EL (cell line): ENCODE measurements around the gene ACTRT2.

Source experiments
- DNase-seq: peaks from one replicate; pipeline ENCODE4 v3.0.0-alpha.2; 2016

Gene ACTRT2

DNA sequence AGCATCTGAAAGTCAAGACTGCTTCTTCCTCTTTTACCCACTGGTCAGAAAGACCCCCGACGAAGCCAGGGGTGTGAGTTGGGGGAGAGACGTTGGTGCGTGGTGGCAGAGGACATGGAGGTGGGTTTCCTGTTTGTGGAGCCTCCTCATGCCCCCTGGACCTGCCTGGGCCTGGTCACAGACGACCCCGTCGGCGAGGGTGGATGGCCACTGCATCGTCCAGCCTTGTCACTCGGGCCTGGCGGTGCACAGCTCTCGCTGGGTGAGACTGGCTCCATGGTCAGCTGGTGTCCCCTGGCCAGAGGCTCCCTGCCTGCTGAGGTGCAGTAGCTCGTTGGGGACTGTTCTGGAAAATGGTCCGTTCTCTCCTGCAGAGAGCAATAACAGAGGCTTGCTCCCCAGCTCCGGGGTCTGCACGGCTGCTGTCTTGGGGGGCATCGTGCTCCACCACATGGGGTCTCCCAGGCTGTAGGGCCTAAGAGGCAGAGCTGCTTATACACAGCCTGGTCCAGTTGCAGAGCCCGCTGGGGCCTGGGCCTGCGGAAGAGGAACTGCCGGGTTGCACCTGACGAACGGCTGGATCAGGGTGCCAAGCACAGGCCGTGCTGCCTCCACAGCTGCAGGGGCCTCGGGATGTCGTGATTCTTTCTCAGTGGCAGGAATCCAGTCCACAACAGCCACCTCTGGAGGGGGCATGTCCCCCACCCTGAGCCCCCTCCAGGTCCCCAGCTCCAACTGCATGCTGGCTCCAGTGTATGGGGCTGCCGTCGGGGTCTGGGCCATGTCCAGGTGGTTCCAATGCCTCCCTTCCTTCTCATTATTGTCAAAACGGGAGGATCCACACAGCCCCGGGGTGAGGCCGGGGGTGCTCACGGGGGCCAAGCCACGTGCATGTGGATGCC, 18.0 kb upstream of the ACTRT2 start:
- DNase-seq, result no peak

DNA sequence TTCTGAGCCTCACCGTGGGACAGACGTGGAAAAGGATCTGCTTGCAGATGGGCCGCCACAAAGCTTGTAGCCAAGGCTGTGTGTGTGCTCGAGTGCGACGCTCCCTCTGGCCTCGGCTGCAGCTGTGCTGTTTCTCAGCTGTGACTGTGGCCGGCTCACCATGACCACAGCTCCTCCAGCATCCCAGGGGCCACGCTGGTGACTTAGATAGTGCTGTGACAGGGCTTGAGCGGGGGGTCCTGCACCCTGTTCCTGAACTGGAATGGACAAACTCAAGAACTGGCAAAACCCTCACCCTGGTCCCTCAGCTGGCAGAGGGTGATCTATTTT, 17.4 kb upstream of the ACTRT2 start:
- no peak for DNase-seq

DNA sequence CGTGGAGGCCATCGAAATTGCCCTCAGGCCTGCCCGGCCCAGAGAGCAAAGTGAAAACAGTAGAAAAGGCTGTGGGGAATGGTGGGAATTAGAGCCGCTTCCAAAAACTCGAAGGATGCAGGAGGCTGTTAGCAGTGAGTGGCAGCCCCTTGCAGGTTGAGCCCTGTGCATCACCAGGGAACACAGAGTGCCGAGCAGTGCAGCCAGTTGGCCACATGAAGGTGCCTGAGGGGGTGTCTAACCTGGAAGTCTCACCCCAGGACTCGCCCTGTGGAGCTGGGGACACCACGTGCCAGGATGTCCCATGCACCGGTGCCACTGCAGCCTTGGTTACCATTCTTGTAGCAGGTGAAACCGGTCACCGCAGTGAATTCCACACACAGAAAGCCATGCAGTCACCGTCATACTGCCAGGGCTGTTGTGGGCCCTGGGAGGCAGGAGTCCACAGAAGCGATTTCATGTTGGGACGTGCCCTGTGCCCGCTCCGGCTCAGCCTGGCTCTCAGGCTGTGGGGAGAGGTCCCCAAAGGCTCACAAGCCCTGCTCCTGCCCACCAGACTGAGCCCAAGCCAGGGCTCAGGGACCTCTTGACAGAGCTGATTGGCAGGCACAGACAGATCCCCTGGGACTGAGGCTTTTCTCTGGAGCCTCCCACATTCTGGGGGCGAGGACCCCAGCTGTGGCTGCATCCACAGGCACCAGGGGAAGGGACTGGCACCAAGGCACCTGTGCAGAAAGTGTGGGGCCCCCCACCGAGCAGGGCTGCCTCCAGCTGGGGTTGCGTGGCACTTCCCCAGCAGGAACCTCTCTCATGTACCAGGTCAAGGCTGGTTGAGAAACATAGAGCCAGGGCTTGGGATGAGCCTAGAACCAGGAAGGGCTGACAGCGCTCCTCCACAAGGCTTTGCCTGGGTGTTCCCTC, 16.7 kb upstream of the ACTRT2 start:
- no peak for DNase-seq

DNA sequence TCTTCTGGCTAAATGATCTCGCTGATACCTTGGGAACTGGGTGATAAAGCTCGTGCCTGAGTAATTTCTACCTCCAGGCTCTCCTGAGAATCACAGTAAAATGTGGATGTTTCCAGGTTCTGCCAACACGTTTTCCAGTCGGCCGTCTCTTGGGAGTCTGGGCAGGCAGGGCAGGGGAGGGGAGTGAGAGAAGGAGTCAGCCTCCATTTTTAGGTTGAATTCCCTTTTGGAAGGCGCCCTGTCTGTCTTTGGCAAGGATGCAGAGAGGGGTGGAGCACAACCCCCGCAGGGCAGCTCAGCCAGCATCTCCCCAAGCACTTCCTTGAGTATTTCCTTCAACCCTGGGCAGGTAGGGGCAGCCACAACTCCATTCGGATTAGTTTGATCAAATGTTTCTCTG, 15.5 kb upstream of the ACTRT2 start:
- DNase-seq, result no peak

DNA sequence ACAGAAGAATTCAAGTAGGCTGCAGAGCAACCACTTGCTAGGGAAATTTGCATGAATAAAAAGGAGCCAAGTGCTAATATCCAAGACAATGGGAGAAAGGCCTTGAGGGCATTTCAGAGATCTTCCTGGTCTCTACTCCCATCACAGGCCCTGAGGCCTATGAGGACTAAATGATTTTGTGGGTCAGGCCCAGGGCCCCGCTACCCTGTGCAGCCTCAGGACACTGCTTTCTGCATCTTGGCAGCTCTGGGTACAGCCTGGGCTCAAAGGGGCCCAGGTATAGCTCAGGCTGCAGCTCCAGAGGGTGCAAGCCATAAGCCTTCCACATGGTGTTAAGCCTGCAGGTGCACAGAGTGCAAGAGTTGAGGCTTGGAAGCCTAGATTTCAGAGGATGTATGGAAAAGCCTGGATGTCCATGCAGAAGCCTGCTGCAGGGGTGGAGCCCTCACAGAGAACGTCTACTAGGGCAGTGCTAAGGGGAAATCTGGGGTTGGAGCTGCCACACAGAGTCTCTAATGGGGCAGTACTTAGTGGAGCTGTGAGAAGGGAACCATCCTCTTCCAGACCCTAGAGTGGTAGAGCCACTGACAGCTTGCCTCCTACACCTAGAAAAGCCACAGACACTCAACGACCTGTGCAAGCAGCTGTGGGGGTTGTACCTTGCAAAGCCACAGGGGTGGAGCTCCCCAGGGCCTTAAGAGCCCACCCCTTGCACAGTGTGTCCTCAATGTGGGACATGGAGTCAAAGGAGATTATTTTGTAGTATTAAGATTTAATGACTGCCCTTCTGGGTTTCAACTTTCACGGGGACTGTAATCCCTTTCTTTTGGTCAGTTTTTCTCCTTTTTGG, 13.7 kb upstream of the ACTRT2 start:
- DNase-seq, result no peak

DNA sequence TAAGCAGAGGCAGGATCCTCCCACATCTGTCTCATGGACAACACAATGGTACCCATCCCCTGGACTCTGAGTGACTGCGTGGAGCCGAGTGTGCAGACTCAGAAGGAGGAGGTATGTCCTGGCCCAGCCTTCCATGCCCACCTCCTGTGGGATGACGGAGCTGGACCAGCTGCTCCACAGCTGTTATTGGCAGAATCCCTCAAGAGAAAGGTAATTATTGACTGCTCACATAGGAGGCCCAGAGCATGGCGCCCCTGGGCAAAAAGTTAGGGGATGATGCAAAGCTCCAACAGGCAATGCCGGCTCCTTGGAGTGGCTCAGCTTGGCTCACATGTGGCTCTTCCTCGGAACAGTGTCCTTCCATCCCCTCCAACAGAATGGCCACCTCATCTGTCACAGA, 12.2 kb upstream of the ACTRT2 start:
- DNase-seq, result no peak

DNA sequence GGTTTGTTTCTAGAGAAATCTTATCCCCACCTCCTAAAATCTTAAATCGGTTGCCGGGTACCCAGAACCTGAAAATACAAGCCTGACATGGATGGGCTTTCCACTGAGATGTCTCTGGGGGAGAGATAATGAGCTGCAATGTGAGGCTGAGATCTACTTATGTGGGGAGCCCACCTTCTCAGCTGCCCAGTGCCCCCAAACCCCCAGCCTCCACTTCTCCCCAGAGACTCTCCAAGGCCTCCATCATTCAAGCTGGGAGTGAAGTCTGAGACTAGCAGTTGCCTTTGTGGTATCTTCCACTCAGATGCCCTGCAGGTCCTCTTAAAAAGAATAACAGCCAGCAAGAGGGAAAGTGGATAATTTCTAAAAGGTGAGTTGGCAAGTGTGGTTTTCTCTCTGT, 11.7 kb upstream of the ACTRT2 start:
- DNase-seq, result no peak

DNA sequence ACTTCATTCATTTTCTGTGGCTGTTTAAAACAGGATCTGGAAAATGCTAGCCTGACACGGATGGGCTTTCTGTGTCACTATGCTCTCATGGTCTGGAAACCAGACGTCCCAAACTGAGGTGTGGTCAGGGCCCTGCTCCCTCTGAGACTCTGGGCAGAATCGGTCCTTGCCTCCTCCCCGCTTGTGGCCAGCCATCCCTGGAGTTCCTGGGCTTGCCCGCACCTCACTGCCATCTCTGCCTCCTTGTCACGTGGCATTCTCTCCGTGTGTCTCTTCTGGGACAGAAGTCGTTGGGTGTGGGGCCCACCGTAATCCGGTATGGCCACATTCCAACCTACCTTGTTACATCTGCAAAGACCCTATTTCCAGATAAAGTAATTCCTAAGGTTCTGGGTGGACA, 10.1 kb upstream of the ACTRT2 start:
- DNase-seq, result no peak

DNA sequence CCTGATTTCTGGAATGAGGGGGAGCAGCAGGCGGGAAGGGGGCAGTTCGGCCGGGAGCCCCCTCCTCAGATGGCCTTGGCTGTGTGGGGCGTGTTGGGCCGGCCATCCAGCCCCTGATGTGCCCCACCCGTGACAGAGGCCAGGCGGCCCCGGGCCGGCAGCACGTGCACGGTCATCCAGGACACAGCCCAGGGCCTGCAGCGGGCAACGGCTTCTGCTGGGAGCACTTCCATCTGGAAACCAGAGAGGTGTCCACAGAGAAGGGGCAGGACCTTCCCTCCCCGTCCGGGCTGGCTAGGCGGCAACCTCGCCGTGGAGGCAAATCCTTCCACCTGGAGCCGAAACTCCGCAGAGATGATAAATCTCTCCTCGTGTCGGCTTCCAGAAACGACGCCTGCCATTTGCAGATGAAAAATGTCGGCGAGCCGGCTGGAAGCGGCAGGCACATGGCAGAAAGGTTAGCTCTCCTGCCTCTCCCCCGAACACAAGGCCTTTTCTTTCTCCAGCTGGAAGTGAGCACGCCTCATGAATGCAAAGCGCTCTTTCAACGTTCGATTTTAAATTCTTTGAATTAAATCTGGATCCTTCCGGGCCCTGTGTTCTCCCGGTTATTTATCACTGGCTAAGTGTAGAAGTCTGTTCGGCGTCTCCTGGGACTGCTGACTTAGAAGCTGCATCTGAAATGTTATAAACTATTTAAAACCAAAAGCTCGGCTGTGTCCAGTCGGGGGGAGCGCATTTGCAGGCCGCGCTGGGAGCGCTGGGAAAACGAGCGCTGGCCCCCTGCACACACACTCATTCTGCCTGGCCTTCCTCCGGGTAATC, 9.4 kb upstream of the ACTRT2 start:
- DNase-seq, result no peak

DNA sequence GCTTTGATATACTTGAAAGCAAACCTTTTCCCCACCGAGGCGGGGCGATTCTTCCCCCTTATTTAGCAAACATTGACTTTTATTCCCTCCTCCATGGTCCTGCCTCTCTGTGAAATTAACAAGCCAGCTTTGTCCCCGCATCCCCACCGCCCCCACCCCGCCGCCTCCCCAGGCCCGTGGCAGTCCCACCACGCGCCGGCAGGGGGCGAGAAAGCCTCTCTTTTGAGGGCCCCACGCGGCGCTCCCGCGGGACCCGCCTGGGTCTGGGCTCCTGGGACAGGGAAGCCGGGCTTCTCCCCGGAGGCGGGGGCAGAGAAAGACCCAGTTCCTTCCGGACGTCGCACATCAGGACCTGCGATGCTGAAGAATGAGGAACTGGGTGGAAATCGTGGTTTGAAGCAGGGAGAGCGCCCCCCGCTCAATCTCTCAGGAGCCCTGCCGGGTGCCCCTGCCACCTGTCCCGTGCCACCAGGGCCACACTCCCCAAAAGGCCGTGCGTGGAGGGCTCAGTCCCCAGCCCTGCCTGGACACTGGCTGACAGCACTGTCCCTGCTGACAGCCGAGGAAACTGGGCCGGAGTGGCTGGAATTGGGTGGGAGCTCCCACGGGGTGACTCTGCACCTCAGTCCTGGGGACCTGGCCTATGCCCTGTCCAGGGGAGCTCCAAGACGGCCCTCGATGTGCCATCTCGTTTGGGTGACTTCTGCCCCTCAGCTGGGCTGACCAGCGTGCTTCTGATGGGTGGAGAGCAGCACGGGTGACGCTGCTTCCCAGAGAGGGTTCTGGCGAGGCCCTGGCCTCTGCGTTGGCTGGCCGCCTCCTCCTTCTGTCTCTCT, 8.6 kb upstream of the ACTRT2 start:
- DNase-seq, result no peak

DNA sequence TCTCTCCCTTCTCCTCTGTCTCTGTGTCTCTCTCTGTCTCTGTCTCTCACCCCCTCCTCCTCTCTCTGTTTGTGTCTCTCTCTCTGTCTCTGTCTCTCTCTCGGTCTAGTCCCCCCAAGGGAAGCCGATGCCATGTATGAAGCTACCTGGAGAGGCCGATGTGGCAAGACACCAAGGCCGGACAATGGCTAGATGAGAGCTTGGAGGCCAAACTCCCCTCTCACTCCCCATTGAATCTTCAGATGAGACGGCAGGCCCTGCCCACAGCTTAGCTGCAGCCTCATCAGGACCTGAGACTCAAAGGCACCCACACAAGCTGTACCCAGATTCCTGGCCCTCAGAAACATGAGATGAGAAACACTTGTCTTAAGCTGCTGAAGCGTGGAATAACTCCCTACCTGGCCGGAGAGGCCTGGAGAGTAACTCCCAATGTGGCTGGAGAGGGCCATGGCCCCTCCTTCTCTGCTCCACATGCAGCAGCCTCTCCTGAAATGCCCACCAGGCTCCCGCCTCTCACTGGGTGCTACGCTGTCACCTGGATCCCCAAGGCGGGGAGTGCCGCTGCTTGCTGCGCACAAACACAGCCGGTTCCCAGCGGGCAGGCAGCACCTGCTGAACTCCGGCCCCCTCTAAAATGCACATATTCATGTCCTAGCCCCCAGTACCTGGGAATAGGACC, 7.8 kb upstream of the ACTRT2 start:
- DNase-seq, result no peak

DNA sequence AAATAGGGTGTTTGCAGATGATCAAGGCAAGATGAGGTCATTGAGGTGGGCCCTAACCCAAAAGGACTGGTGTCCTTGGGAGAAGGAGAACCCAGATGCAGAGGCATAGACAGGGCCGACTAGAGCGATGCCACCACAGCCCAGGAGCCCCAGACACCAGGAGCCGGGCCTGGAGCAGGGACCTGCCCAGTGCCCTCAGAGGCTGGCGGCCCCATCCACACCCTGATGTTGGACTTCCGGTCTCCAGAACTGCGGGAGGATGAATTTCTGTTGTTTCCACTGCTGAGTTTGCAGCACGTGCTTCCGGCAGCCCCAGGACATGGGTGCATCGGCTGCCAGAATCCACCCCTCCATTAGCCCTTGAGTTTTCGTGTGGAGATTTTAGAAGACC, 7.2 kb upstream of the ACTRT2 start:
- DNase-seq, result no peak

DNA sequence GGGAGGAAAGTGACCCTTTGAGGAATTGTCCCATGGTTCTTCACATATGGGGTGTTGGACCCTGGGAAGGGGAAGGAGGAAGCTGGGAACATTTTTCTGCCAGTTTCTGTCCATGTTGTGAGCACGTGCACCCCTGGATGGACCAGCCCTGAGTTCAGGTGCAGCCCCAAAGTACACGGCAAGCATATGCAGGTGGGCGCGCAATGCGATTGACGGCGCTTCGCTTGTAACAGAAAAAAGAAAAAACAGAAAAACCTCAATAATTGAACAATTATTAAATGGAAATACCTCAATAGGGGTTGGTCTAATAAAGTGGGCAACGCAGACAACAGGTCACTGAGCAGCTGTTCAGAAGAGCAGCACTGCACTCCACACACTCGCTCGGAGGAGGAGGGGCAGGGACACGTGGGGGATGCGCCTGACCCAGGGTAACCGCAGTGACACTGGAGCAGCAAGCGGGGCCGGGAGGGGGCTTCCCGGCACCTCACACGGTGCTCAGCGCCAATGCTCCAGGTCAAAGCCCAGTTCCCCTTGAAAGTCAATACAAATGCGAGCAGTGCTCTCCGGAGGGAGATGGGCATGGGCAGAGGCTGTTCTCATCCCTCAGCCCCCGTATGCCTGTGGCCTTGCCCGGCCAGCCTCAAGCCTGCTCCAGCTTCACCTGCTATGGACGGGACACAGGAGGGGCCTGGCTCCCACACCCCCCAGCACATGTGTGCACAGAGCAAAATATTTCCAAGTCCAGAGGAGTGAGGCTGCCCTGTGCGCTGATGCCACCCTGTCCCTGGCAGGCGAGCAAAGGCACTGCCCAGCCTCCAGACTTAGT, 6.6 kb upstream of the ACTRT2 start:
- no peak for DNase-seq

DNA sequence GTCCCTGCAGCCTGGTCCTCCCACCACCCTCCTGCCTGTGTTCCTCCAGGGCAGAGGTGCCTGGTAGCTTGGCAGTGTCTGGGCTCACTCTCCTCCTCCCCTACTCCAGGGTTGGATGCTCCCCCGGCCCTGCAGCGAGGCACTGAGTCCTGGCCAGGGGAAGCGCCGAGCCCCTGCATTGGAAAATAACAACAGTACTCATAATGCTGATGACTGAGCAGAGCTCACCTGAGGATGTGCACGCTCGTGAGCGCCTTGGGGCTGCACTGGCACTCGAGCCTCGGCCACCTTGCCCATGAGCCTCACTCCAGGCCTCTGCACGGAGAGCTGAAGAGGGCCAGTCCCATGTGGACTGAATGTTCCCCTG, 6.0 kb upstream of the ACTRT2 start:
- DNase-seq, result no peak

DNA sequence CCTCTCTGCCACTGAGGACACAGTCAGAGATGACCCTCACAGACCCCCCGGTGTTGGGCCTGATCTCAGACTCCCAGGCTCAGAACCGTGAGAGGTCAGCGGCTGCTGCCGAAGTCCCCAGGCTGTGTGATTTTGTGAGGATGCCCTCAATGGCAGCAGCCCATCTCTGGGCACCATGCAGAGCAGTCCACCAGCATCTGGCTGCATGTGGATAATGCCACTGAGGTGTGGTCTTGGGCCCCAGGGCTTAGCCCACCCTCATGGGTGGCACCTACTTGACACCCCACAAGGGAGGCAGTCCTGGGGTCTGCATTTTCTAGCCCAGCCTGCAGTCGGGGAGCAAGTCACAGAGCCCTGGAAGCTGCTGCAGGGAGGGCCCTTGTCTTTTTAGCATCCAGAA, 5.5 kb upstream of the ACTRT2 start:
- no peak for DNase-seq

DNA sequence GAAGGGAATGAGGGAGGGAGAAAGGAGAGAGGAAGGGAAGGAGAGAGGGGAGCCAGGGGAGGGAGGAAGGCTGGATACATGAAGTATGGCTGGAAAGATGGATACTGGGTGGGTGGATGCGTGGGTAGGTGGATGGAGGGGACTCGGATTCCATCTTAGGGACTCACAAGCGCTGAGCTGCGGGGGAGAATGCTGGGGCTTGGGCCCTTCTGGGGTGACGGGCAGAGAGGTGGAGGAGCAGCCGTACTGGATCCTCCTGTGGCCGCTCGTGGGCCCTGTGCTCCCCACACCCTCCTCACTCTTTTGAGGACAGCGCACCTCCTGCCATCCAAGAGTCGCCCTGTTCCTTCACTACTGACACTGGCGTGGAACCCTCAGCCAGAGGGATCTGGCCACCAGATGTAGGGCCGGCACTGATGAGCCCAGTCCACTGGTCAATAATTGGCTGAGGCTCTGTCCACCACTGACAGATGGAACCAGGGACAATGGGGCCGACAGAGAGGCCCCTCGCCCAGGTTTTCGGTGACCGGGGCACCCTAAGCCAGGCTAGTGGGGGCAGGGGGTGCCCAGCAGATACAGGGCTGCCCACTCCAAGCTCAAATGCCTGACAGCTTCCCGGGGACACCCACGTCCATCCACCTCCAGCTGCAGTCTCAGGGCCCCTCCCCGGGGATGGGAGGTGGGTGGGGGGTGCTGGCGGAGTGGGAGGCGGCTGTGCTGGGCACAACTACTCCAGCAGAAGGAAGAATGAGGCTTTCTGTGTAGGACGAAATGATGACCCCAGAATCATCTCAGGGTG, 4.4 kb upstream of the ACTRT2 start:
- no peak for DNase-seq

DNA sequence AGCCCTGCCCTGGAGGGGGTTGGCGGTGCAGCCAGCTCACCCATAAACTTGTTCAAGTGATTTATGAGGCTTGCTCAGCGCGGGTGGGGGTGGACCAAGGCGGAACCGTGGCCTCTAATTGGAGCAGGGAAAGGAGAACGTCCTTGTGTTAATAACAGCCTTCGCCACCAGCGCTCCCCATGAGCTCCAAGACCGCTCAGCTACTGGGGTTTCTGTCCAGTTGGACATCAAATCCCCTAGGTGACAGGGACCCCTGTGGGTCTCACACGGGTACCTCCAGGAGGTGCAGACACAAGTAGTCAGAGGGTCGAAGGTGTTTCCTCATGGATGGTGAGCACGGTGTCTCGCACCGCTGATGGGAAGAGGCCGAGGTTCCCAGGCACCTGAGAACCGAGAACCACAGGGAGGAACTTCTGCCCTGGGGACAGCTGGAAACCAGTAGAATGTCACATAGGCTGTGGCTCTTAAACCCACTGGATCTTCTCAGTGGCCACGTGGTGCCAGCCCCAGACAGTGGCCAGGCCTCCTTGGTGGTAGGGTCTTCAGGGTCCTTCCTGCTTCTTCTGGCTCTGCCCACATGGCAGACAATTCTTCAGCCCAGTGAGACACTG, 3.7 kb upstream of the ACTRT2 start:
- no peak for DNase-seq

DNA sequence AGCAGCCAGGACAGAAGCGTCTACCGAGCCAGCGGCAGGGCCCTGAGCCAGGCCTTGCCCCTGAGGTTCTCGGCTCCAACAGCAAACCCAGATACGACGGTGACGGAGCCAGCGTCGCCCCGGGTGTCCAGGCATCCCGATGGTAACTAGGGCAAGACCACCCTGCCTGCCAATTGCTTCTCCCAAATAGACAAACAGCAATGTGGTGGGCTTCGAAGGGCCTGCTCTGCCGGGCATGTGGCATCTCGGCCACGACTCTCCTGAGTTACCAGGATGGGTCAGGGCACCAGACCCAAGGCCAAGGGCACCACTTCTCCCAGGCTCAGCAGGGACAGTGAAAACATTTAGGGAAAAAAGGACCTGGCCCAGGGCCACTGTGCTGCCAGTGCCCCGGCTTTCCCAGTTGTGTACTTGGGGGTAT, 3.2 kb upstream of the ACTRT2 start:
- no peak for DNase-seq

DNA sequence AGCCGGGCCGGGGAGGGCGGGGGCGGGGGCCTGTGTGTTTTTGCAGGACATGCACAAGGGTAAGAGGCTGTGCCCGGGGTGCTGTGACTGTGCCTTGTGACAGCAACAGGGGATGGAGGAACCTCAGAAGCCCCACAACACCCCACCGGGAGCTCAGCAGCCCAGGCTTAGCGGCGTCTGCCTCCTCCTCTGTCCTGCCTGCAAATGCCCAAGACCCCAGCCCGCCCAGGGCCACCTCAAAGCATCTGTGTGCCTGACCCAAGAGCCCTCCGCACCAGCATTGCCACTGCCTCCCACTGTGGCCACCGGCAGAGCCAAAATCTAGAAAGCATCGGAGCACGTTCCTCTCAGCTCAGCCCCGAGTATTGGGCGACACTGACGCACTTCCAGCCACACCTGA, 2.7 kb upstream of the ACTRT2 start:
- no peak for DNase-seq
